Measurements from ENCODE around the gene FEZ2.

The FEZ2 gene

DNA sequence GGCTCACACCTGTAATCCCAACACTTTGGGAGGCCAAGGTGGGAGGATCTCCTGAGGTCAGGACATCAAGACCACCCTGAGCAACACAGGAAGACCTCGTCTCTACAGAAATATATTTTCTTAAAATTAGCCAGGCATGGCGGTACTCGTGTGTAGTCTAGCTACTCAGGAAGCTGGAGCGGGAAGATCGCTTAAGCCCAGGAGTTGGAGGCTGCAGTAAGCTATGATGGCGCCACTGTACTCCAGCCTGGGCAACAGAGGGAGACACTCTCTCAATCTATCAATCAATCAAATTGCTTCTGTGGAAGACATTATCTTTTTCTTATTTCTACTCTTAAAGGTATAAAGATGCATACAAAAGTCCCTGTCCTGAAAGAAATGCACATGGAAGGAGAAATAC lies 11.3 kb downstream of the FEZ2 start:
- no peak for DNase-seq

DNA sequence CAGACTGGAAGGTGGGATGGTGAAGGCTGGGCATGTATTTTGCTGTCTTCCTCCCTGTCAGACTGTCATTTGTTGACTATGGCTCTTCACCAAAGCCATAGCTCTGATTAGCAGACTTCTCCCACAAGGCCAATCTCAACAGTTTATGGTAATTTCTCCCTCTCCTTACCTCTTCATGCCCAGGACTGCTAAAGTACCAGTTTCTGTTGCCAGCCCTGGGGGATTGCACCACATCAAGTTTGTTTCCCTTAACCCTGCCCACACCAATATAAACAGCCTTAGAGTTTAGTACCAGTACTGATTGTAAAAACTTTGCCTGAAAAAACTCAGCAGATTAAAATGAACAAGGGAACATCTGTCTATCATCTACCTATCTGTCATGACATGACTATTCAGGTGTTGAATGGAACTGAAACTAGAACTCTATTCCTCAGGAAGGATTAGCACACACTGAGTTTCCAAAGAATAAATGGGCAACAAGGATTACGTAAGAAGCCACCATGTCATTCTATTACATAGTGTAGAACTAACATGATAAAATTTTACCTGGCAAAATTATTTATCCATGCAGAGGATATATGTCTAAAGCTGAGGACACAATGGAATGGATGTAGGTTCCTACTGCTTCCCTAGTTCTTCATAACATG lies 13.7 kb downstream of the FEZ2 start:
- DNase-seq = no peak

DNA sequence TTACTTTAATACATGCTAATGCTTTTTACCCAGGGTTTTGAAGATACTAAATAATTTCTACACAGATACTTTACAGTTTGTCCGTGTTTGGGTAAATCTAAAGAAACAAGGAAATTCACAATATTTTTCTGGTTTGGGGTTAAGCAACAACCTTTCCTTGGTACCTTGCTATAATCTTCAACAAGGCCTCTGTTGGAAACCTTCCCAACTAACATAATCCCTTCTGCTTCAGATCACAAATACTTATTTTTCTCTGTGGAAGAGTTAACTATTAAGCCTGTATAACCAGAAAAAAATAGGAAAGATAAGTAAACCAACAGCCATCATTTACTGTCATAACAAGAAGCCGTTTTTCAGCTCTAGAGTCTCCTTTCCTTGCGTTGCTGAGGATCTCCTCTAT lies 15.0 kb downstream of the FEZ2 start:
- no peak for DNase-seq

DNA sequence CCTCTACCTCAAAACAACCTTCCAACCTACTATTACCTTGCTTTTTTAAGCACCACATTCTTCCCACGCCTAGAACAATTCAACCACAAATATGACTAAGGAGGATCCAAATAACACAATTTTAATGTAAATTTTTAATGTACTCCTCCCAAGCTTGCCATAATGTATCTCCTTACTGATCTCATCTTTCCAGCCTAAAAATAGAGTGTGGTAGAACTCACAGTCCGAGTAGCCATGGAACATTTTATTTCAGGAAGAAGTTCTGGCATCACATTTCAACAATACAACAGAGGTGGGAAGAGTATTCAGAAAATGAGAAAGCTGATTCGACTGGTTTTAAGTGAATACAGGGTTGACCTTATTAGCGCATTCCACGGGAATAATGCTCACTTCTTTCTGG lies 15.4 kb downstream of the FEZ2 start:
- no peak for DNase-seq

DNA sequence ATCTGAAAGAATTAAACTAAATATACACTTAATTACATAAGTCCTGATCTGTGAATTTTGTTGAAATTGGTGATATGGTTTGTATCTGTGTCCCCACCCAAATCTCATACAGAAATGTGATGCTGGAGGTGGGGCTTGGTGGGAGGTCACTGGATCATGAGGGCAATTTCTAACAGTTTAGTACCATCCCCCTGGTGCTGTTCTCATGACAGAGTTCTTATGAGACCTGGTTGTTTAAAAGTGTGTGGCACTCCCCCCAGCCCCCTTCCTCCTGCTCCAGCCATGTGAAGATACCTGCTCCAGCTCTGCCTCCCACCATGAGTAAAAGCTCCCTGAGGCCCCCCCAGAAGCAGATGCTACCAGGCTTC lies 18.7 kb downstream of the FEZ2 start:
- no peak for DNase-seq

DNA sequence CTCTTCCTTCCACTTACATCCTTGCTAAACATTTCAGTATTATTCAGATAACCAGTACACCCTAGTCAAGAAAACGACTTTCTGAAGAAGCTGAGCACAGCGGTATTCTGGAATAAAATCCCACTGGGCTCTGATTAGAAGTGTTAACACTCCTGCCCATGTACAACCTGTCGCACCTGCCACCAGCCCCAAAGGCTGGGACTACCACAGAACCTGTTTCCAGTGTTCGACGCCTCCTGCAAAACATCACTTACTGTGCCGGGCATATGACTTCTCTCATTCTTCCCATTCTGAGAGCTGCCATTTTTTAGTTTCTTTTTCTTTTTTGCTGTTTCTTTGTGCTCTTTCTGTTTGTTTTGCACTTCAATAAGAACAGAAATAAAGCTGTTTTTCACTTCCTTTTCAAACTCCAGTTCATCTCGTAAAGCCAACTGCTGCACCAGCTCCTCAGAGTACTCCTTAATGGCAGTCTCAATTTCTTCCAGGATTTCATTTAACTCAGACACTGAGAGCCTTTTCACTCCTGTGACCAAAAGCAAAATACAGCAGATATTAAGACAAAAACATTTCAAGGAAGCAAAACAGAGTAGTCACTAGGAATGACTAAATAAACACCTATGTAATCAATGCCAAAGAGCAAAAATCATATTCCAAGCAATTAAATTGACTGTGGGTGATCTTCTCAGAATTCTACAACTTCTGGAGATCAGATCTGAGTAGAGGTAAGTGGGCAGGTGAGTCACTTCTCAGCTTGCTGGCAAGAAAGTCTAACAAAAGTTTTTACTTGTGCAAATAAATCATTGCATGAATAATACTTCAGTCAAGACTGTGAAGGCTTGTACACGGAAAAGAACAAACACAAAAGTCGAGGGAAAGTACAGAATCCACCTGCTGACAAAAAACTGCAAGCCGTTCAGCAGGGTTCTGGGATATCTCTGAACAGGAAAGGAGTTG lies 19.3 kb downstream of the FEZ2 start:
- DNase-seq = no peak

DNA sequence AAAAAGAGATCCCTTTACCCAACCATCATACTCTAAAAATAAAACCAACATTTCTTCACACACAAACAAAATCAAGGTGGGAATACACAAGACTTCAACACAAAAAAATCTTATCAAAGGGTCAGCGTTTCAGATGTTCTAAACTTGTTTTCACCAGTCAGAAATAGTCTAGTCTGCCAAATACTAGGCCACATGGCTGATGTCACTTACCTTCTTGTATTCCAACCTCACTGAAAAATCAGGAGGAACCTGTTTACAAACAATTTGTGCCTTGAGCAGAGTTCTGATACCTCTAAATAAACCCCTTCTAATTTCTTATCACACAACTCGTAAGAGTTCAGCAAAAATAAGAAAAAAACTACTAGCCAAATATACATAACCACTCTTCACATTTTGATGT lies 20.1 kb downstream of the FEZ2 start:
- DNase-seq = no peak

DNA sequence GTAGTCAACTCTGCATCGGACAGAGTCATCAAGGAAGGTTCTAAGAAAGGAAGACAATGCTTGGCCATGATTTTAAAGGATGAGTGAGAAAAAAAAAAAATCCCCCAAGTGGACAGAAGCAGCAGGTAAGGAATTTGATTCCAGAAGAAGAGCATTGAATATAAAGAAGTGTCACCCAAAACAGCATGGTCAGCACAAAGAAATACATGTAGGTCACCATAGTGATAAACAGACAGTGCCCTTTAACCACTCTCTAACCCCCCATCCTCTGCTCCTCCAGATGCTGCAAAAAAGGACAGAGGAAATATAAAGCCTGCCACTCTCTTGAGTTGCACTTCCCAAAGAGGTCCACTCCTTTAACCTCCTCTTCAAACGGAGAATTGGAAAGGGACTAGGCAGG lies 23.4 kb downstream of the FEZ2 start:
- no peak for DNase-seq

DNA sequence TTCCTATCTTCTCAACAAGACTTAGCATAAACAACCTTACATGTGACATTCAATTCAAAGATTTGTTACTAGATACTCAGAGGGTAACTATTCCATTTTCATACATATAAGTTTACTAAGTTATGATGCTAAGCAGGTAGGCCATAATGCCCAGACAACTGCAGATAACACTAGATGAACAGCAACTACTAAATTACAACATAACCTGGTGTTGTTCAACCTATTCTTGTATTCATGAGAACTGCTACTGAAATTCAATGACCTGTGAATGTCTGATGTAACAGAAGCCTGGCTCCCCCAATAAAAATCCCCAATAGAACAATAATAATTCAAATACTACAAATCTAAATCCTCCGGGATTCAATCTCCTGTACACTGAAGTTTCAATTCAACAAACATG lies 24.8 kb downstream of the FEZ2 start:
- DNase-seq = no peak

DNA sequence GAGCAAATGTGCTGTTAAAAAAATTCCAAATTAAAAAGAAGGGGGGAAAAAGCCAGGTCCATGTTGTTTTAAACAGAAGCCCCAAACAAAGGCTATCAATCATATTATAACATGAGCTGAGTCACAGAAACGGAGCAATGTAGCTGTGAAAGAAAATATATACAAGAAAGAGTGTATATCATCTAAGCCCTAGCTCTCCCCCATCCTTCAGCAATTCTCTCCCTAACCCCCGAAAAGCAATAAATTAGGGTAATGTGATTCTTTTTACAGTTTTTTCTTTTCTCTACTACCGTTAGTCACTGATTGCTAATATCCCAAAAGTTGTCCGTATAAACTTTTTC lies 25.3 kb downstream of the FEZ2 start:
- DNase-seq = no peak

DNA sequence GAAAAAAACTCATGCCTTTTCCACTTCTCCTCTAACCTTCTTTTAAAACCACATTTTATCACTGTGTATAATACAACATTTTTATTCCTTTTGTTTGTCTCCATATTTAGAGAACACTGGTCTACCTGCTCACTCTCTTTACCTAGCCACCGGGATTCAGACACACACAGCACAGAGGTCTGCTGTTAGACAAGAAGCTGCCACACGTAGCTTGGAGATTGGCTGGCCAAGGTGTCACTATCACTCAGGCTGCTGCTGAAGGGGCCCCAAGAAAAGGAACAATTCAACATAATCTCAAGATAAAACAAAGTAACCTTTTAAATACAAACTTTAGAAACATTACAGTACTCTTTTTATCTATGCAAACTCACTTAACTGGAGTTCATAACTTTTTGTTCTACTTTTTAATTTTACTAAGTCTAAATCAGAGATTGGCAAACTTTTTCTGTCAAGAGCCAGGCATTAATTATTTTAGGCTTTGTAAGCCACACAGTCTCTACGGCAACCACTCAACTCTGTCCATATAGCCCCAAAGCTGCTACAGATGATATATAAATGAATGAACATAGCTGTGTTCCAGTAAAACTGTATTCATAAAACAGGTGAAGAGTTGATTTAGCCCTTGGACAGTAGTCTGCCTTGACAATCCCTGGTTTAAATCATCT lies 25.8 kb downstream of the FEZ2 start:
- DNase-seq = no peak

DNA sequence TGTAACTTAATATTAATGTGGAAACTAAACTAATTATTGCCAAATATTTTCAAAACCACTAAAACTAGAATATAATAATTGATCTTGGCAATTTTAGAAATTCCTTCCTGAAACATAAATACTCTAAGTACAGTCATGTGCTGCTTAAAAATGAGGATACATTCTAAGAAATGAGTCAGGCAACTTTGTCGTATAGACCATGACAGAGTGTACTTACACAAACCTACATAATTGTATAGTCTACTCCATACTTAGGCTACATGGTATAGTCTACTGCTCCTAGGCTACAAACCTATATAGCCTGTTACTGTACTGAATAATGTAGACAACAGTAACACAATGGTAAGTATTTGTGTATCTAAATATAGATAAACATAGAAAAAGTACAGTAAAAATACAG lies 27.6 kb downstream of the FEZ2 start:
- no peak for DNase-seq

DNA sequence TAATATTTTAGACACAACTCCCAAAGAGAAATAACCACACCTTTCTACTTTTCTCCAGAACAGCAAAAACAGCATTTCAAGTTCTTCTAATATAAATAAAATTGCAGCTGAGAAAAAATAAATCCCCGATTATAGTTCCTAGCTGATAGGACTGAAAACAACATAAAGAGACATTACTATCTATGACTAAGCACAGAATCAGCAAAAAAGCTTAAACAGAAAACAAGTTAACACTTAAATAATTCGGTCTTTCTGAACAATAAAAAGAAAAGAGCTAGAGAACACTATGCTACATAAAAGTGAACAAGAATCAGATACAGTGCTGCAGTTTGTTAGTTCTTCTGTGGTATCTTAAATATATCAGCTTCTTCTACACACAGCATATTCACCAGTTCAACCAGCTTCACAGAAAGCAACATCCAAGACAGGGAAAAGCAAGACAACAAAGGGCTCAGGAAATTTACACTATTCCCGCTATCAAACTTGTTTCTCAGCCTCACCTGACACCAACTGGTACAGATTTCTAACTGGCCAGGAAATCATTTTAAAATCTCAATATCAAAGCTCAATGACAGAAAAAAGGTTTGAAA lies 28.6 kb downstream of the FEZ2 start:
- DNase-seq = no peak

DNA sequence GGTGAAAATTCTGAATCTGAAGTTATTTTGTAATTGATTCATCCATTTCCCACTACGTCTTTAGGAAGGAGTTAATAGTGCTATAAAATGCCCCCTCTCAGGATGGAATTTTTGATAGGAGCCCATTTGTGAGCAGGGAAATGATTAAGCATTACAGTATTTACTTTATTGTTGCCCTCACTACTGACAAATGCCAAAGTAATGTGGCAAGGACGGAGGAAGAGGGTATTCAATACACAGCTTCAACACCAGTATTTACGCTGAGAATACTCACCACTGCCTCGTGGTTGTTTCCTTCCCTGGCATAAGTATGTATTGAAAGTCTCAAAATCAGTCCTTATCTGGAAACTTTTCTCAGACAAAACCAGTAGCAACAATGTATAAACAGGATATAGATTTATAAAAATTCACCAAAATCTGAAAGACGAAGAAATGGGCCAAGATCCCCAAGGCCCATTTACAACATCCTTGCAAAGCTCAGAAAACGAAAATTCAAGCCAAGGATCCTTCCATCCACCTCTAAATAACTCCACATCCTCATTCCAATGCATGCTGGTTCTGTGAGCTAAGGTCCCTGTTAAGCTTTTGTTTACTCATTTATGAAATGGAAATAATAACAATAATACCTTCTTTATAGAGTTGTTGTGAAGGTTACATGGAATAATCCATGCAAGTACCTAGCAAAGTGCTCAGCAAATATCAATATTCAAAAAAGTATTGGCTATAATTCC lies 29.3 kb downstream of the FEZ2 start:
- no peak for DNase-seq

DNA sequence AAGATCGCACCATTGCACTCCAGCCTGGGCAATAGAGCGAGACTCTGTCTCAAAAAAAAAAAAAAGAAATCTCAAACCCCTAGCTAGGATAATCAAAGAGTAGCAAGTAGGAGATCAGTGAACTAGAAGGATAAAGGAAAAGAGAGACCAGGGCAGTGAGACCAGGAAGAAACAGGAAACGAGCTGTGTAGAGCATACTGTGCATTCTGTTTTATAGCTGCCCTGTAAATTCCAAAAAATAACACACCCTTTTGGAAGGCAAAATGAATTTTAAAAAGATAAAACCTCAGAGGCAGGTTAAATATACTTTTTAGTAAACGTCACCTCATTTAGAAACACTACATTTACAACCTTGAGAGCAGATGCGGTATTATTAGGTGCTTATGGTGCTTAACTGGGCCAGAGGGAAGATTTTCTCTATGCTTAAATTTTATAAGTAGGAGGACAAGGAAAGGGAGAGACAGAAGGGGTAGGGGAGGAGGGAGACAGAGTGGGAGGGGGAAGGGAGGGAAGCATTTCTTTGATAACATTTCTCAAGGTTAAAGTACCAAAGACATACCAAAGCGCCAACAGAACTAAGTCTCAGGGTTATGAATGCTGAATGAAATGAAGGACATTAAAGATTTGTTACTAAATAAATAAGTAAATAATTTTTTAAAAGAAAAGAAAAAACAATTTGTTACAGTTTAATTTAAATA lies 30.1 kb downstream of the FEZ2 start:
- DNase-seq = no peak

DNA sequence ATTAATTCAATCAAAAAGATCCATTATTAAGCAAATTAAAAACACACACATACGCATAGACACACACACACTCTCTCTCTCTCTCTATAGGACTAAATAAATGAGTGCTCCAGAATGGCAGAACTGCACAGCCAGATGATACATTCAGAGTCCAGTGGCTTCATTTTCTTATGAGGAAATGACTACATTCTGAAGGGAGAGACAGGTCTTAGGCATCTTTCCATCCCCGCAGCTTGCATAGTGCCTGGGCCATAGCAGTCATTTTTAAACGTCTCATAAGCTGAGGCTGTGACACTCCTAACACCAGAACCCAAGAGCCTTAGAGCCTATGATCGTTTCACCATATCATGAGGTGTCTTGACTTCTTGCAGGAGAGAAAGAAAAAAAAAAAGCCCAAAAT lies 31.1 kb downstream of the FEZ2 start:
- no peak for DNase-seq

DNA sequence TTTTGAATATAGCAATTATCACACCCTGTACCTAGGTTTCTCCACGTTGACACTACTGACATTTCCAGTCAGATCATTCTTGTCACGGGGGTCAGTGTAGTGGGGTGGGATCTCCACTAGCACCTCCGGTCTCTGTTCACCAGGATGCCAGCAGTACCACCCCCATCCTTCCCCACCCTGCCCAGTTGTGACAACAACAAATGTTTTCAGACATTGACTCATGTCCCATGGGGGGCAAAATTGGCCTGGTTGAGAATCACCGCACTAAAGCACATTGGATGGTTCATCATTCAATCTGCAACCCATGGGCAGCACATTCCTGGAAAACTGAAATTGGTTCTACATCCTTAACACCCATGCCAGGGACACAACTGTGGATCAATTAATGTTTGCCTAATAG lies 32.3 kb downstream of the FEZ2 start:
- DNase-seq = no peak

DNA sequence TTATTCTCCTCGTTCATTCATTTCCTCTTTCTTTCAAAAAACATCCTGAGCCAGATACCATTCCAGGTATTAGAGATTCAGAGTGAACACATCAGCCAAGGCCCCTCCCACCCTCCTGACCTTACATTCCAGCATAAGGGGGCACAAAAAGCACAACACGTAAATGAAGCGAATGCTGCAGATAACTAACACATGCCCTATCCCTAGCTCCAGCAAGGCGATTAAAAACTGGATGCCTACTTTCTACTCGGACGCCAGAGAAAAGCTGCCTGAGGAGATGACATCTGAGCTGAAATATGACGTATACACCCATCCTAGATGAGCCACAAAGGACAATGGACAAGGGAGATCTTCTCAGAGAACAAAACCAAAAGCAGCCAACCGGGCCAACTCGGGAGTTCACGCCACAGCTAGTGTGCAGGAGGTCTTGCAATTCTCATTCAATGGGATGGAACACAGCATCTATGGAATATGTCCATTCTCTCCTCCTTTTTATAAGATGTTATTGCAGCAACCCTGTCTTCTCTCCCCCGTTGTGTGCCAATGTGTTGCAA lies 33.5 kb downstream of the FEZ2 start:
- no peak for DNase-seq

DNA sequence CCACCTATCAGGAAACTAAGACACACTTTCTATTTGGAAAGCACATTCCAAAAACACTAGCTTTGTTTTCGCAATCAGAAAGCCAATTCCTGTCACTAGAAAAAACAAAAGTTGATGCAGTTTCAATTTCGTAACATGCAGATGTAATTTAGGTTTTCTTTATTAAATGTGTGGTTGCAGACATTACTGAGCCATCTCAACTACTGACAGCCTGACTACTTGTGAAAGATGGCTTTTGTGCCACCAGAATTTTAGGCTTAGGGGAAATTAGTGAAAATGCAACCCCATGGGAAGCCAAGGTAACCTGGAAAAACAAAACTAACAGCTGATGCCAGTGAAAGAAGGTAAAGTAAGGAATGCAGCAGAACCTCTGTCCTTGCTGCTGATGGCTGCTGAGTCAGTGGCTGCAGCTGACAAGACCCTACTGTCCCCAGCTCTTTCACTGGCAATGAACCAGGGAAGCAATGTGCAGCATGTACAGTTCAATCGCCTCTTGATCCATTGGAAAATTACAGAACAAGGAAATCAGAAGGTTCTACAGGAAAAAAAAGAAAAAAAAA lies 34.9 kb downstream of the FEZ2 start:
- DNase-seq = no peak

DNA sequence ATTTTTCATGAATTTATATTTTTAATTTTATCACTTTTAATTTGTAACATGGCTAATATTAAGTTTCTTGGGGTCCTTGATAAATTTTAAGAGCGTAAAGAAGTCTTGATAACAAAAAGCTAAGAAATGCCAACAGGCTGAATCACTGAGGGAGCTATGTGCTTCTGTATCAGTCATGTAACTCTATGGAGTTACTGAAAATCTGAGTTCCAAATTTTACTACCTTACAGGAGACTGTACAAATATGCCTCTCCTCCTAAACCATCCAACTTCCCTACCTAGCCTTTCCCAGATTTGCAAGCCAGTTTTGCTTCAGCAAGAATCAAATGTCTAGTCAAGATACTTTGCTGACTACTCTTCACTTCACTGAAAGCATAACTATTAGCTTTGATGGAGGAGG lies 35.7 kb downstream of the FEZ2 start:
- DNase-seq = no peak

DNA sequence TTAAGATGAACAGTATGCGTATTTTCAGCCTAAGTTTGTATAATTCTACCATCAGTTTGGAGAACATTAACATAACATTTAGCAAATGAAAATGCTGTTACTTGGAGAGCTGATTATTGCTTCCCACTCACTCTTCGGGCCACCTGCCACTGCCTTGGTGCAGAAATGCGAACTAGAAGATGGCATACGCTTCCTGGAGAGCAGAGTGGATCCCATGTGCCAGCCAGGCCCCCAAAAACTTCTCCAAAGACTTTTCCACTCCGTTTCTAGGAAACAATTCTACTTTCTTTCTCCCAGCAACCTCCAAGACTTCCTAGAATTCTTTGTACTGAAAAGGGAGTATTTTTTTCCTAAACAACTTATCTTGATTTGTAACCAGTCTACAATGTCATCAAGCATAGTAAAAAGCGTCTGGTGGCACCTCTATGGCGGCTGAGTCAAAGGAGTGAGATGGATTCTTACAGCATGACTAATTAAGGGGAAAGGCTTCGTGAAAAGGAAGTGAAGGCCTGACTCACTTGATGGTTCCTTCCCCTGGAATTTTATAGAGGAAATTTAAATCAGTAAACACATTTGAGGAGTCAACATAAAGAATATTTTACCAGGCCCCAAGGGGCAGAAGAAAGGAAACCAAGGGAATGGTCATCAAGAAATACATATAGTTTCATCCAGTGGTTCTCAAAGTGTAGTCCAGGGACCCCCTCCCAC lies 36.6 kb downstream of the FEZ2 start:
- no peak for DNase-seq

Data from NCI-H526 treated with DMSO at 0.1 percent for 48 hours (cell line).